Activated T-cell treated with anti-CD3 and anti-CD28 coated beads for 4 hours (primary cell): ENCODE results near the gene MAPK11.

Experiments used
- DNase-seq: peaks from one replicate; pipeline ENCODE4 v3.0.0-alpha.2; 2020

The MAPK11 gene

GRCh38 chr22:50259302-50259701, 10.9 kb downstream of the MAPK11 start:
- DNase-seq = no peak

- no peak for DNase-seq
Observed at GRCh38 chr22:50258361-50259292, 11.6 kb downstream of the MAPK11 start.

- DNase-seq = no peak
Observed at GRCh38 chr22:50257451-50258360, 12.5 kb downstream of the MAPK11 start.

- DNase-seq = no peak
Observed at GRCh38 chr22:50257041-50257440, 13.1 kb downstream of the MAPK11 start.

GRCh38 chr22:50256258-50256862, 13.8 kb downstream of the MAPK11 start:
- no peak for DNase-seq

GRCh38 chr22:50255607-50256006, 14.6 kb downstream of the MAPK11 start:
- no peak for DNase-seq

GRCh38 chr22:50255099-50255498, 15.1 kb downstream of the MAPK11 start:
- no peak for DNase-seq

- no peak for DNase-seq
Observed at GRCh38 chr22:50253941-50254340, 16.2 kb downstream of the MAPK11 start.

- no peak for DNase-seq
Observed at GRCh38 chr22:50253046-50253915, 16.9 kb downstream of the MAPK11 start.

- DNase-seq = peak; percentile 65
Observed at GRCh38 chr22:50252082-50253045, 17.8 kb downstream of the MAPK11 start.

- DNase-seq = no peak
Observed at GRCh38 chr22:50251477-50252081, 18.6 kb downstream of the MAPK11 start.

- peak; percentile 59 for DNase-seq
Observed at GRCh38 chr22:50250555-50251476, 19.4 kb downstream of the MAPK11 start, which contains the start of gene HDAC10. HDAC10 (minus strand) TSS chr22:50251265; CDS start chr22:50251032, 233 bp downstream.

- DNase-seq = no peak
Observed at GRCh38 chr22:50250249-50250554, 20.0 kb downstream of the MAPK11 start.

GRCh38 chr22:50249341-50250248, 20.6 kb downstream of the MAPK11 start:
- no peak for DNase-seq

- DNase-seq = no peak
Observed at GRCh38 chr22:50248196-50249081, 21.7 kb downstream of the MAPK11 start.

- DNase-seq = no peak
Observed at GRCh38 chr22:50247748-50248147, 22.4 kb downstream of the MAPK11 start.
